Measurements from ENCODE around the gene KCNN3.

- no peak for TF ChIP-seq CTCF (IDR thresholded peaks at IDR 0.05; ENCODE audit: poor library complexity, severe bottlenecking)
- no peak for TF ChIP-seq EZH2 (IDR thresholded peaks at IDR 0.05; ENCODE audit: borderline replicate concordance, insufficient read depth, low read length, poor library complexity, severe bottlenecking)
- no peak for TF ChIP-seq POLR2AphosphoS5 (IDR thresholded peaks at IDR 0.05)
- TF ChIP-seq REST (IDR thresholded peaks at IDR 0.05; ENCODE audit: borderline replicate concordance): no peak
- no peak for TF ChIP-seq MXI1 (conservative IDR thresholded peaks at IDR 0.05; ENCODE audit: poor library complexity, severe bottlenecking)
- no peak for TF ChIP-seq TAF1 (IDR thresholded peaks at IDR 0.05; ENCODE audit: low read depth)
- TF ChIP-seq EP300 (conservative IDR thresholded peaks at IDR 0.05; ENCODE audit: poor library complexity, severe bottlenecking): no peak
- TF ChIP-seq RAD21 (conservative IDR thresholded peaks at IDR 0.05): no peak
These were observed 36.2 kb downstream of the KCNN3 start for GRCh38 chr1:154833841-154834240.
